ENCODE data around the gene FKTN. TPM values are rescaled to one million over a fixed set of nuclear protein-coding genes. Genes with fewer than 3 reads are reported as not detected.

Gene FKTN
- total and polyA plus RNA-seq, 9 of the 15 experiments (the other 6 are each of a cell fraction or from before 2014, with no cell fraction given) = 5.4 to 16.3 (median 10.4) TPM

DNA sequence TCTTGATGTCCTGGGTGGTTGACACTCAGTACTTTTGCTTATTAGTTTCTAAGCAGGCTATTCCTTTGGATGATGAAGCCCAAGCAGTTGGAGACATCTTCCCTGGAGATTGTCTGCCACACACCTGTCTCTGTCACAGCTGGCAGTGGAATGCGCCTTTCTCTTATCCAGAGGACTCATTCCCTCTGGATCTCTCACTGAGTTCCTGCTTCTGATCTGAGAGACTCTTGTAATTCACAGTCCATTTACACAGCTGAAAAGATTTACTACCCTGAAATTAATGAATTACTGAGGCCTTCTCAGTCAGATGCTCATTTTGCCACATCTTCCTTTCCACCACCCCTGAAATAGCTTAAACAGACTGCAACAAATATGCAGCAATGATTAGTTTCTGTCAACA lies 120.2 kb downstream of the FKTN start (continued):
- TF ChIP-seq, protein P1, sequence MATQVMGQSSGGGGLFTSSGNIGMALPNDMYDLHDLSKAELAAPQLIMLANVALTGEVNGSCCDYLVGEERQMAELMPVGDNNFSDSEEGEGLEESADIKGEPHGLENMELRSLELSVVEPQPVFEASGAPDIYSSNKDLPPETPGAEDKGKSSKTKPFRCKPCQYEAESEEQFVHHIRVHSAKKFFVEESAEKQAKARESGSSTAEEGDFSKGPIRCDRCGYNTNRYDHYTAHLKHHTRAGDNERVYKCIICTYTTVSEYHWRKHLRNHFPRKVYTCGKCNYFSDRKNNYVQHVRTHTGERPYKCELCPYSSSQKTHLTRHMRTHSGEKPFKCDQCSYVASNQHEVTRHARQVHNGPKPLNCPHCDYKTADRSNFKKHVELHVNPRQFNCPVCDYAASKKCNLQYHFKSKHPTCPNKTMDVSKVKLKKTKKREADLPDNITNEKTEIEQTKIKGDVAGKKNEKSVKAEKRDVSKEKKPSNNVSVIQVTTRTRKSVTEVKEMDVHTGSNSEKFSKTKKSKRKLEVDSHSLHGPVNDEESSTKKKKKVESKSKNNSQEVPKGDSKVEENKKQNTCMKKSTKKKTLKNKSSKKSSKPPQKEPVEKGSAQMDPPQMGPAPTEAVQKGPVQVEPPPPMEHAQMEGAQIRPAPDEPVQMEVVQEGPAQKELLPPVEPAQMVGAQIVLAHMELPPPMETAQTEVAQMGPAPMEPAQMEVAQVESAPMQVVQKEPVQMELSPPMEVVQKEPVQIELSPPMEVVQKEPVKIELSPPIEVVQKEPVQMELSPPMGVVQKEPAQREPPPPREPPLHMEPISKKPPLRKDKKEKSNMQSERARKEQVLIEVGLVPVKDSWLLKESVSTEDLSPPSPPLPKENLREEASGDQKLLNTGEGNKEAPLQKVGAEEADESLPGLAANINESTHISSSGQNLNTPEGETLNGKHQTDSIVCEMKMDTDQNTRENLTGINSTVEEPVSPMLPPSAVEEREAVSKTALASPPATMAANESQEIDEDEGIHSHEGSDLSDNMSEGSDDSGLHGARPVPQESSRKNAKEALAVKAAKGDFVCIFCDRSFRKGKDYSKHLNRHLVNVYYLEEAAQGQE (IDR thresholded peaks at IDR 0.05; ENCODE audit: borderline replicate concordance) = no peak
- TF ChIP-seq, protein P1 (CRISPR knock-in tag; IDR thresholded peaks at IDR 0.05; ENCODE audit: low read depth) = no peak

DNA sequence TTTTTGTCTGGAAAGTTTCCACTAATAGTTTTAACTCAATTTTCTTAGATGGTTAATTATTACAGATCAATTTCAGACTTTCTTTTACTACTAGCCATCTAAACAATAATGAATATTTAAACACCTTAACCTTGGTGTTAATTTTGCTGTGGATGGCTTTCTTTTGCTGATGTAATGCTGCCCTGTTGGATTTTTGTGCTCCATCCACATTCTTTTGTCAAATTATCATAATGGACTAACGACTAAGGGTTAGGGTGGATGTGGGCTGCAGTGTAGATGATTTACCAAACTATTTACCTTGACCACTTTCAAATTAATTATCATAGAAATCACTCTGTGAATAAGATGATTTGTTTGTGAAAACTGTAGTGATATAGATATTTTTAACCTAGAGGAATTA lies 120.8 kb downstream of the FKTN start:
- Histone ChIP-seq H2AFZ (ENCODE audit: low read depth, low read length) (no peak overlapping the region), H4K20me1 (replicated peaks; ENCODE audit: control insufficient read depth, insufficient read depth, low read length) (no peaks in the 10 kb centered on the region), H3K9ac (ENCODE audit: insufficient read depth in 1 of 2, low read depth in 2 of 2, low read length in 2 of 2) (no peak overlapping the region), H3K36me3 (ENCODE audit: control insufficient read depth, insufficient read depth, low read length) (no peaks in the 10 kb centered on the region), H3K27ac (ENCODE audit: extremely low read depth, low read depth, low read length) (no peak overlapping the region), H3K4me3 (no peak overlapping the region), H3K4me2 (ENCODE audit: insufficient read depth, low read length) (no peak overlapping the region), H3K4me1 (replicated peaks in 1 of 2; ENCODE audit: control insufficient read depth in 2 of 2, insufficient read depth in 2 of 2, low read length in 2 of 2) (peaks cover 0 to 33% of the 10 kb centered on the region in 2 experiments; a peak in 3 of 5 replicates), H3K9me3 (replicated peaks; ENCODE audit: control insufficient read depth, insufficient read depth, low read depth, low read length) (no peaks in the 10 kb centered on the region), H3K9me1 (ENCODE audit: control insufficient read depth, insufficient read depth, low read length) (no peaks in the 10 kb centered on the region), H3K27me3 (ENCODE audit: control insufficient read depth in 2 of 2, insufficient read depth in 2 of 2, low read length in 2 of 2) (no peaks in the 10 kb centered on the region), H3K79me2 (ENCODE audit: control insufficient read depth, insufficient read depth, low read length) (no peaks in the 10 kb centered on the region)
- no peak for ATAC-seq
- no peak for DNase-seq (ENCODE audit: extremely low read depth in 1 of 4, low spot score in 3 of 4)
- ChIA-PET CTCF (ENCODE audit: low intra/inter-chr PET ratio) (no interaction called here), POLR2A (interaction anchor here (1.6 kb wide), 1 partner anchor 15 kb away, joined by 7 read pairs; the partner anchor contains the start of gene TMEM38B)
- FAIRE-seq = no peak
- WGBS (ENCODE audit: insufficient coverage, low coverage, missing lambda C conversion rate) = 20% methylated on average over 1 of the region's 1 CpG
- in situ Hi-C loops (cut with MboI) = no loop called here
- no TSS peak for BruUV-seq (replicated peaks)
- intact Hi-C loops (cut with micrococcal nuclease) = no loop called here
- TF ChIP-seq, protein P2, sequence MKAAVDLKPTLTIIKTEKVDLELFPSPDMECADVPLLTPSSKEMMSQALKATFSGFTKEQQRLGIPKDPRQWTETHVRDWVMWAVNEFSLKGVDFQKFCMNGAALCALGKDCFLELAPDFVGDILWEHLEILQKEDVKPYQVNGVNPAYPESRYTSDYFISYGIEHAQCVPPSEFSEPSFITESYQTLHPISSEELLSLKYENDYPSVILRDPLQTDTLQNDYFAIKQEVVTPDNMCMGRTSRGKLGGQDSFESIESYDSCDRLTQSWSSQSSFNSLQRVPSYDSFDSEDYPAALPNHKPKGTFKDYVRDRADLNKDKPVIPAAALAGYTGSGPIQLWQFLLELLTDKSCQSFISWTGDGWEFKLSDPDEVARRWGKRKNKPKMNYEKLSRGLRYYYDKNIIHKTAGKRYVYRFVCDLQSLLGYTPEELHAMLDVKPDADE (conservative IDR thresholded peaks at IDR 0.05; ENCODE audit: control insufficient read depth, low read depth, low read length) = no peak
- TF ChIP-seq ZNF175 (CRISPR knock-in tag; IDR thresholded peaks at IDR 0.05; ENCODE audit: low read depth) (no peak), GABPA (tag; conservative IDR thresholded peaks at IDR 0.05; ENCODE audit: low read depth) (no peak), ZSCAN29 (IDR thresholded peaks at IDR 0.05) (no peak), CHD2 (IDR thresholded peaks at IDR 0.05; ENCODE audit: low read depth, low read length) (no peak), TAF7 (tag; IDR thresholded peaks at IDR 0.05) (no peak), TAF1 (IDR thresholded peaks at IDR 0.05; ENCODE audit: control insufficient read depth, extremely low read depth, insufficient read depth, low read length, severe bottlenecking) (no peak), RBBP5 (IDR thresholded peaks at IDR 0.05; ENCODE audit: borderline replicate concordance, insufficient read depth, low read length, poor library complexity, severe bottlenecking) (no peak)
- TF ChIP-seq, protein P3, sequence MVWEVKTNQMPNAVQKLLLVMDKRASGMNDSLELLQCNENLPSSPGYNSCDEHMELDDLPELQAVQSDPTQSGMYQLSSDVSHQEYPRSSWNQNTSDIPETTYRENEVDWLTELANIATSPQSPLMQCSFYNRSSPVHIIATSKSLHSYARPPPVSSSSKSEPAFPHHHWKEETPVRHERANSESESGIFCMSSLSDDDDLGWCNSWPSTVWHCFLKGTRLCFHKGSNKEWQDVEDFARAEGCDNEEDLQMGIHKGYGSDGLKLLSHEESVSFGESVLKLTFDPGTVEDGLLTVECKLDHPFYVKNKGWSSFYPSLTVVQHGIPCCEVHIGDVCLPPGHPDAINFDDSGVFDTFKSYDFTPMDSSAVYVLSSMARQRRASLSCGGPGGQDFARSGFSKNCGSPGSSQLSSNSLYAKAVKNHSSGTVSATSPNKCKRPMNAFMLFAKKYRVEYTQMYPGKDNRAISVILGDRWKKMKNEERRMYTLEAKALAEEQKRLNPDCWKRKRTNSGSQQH (CRISPR knock-in tag; IDR thresholded peaks at IDR 0.05) = no peak
